GM23338 (cell line): Measurements from ENCODE around the gene MYOM1.

ENCODE experiments used
- CREB1 ChIP-seq: fragments of 250-450 bp; sonication (Bioruptor Pico); IDR thresholded peaks from 2 replicates; pipeline ENCODE4 v1.5.0; 2020; ENCODE audit warnings: low read depth, mild to moderate bottlenecking, moderate library complexity
- CTCF ChIP-seq, 2 experiments: fragments of 200-600 bp in 1 of 2; sonication (generic) in 1 of 2; conservative IDR thresholded peaks; 2 replicates each; pipeline versions ENCODE4 v1.5.1 to v1.6.1; 2016 to 2017; ENCODE audit warnings: antibody characterized with exemption in 2 of 2, low read depth in 2 of 2, mild to moderate bottlenecking in 2 of 2, moderate library complexity in 1 of 2
- EZH2 ChIP-seq: fragments of 200-600 bp; sonication (generic); IDR thresholded peaks from one replicate; pipeline ENCODE4 v1.8.0; 2017; ENCODE audit warnings: antibody characterized with exemption, mild to moderate bottlenecking, low read depth; ENCODE audit not compliant: unreplicated experiment
- EZH2phosphoT487 ChIP-seq: fragments of 200-600 bp; sonication (generic); IDR thresholded peaks from one replicate; pipeline ENCODE4 v1.8.1; 2018; ENCODE audit warnings: antibody characterized with exemption; ENCODE audit not compliant: unreplicated experiment
- JUNB ChIP-seq: IDR thresholded peaks from one replicate; pipeline ENCODE4 v1.6.1; 2016; ENCODE audit warnings: antibody characterized with exemption; ENCODE audit not compliant: unreplicated experiment
- POLR2AphosphoS5 ChIP-seq: IDR thresholded peaks from 2 replicates; pipeline ENCODE4 v1.6.1; 2016; ENCODE audit warnings: antibody characterized with exemption, low read depth
- REST ChIP-seq: IDR thresholded peaks from one replicate; pipeline ENCODE4 v1.6.1; 2018; ENCODE audit warnings: antibody characterized with exemption; ENCODE audit not compliant: unreplicated experiment
- STAT1 ChIP-seq: IDR thresholded peaks from one replicate; pipeline ENCODE4 v1.6.1; 2016; ENCODE audit warnings: antibody characterized with exemption; ENCODE audit not compliant: unreplicated experiment
- ZNF114 ChIP-seq: fragments of 250-450 bp; sonication (Bioruptor Pico); IDR thresholded peaks from 2 replicates; pipeline ENCODE4 v1.5.0; 2020; ENCODE audit warnings: mild to moderate bottlenecking, moderate library complexity
- ZNF462 ChIP-seq: fragments of 250-450 bp; sonication (Bioruptor Pico); IDR thresholded peaks from 2 replicates; pipeline ENCODE4 v1.5.0; 2020; ENCODE audit warnings: mild to moderate bottlenecking, moderate library complexity

- TF ChIP-seq CTCF (conservative IDR thresholded peaks at IDR 0.05; ENCODE audit: low read depth in 2 of 2) = no peak
- no peak for TF ChIP-seq ZNF462
- no peak for TF ChIP-seq EZH2phosphoT487
- TF ChIP-seq POLR2AphosphoS5 = no peak
- TF ChIP-seq ZNF114 (CRISPR knock-in tag) = no peak
- no peak for TF ChIP-seq REST
- TF ChIP-seq EZH2 = no peak
- TF ChIP-seq CREB1 = no peak
- no peak for TF ChIP-seq STAT1
- TF ChIP-seq JUNB = no peak
Observed at GRCh38 chr18:3120356-3120755, 99.4 kb downstream of the MYOM1 start.
